Measurements from ENCODE around the gene HSPA12B.

The HSPA12B gene

DNA sequence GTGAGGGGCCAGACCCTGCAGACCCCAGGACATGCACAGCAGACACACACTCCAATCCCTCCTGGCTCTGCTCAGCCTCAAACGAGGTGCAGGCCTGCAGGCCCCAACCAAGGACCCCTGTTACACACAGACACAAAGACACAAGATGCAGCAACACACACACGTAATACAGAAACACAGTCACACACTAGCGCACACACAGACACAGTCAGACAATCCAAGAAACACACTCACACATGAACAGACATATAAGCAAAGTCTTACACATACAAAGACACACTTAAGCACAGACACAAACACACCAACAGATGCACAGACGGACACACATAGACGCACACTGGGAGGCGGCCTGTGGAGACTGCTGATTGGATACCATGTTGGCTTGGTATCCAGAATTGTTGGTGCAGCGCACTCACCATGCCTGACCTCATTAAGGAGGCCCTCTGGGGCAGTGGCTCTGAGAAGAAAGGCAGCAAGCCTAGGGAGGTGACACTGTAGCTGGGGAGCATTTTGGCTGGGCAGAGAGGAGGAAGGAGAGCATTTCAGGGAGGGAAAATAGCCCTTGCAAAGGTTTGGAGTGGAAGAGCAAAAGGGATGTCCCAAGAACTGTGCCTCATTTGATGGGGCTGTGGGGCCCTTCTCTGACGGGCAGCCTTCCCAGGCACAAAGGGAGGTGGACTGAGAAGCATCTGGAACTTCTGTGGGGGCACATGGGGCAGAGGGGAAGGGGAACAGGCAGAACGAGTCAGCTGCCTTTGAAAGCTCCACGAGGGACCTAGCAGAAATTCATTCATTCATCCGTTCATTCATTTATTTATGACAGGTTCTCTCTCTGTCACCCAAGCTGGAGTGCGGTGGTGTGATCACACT lies 1.4 kb upstream of the HSPA12B start:
- Histone ChIP-seq H3K27me3 (ENCODE audit: insufficient read depth, low read length) (peaks cover 43% of the 10 kb centered on the region), H3K4me1 (ENCODE audit: insufficient read depth, low read length) (no peaks in the 10 kb centered on the region; the same call in 1 of the 2 replicates), H3K27ac (ENCODE audit: low read depth, low read length) (no peak overlapping the region), H3K36me3 (ENCODE audit: insufficient read depth, low read length) (no peaks in the 10 kb centered on the region), H3K4me3 (ENCODE audit: low read length) (no peak overlapping the region), H3K9me3 (ENCODE audit: insufficient read depth, low read depth, low read length) (no peaks in the 10 kb centered on the region), H3K9ac (ENCODE audit: low read depth, low read length) (no peak overlapping the region)
- WGBS = 88% methylated on average over 12 of the region's 12 CpGs

DNA sequence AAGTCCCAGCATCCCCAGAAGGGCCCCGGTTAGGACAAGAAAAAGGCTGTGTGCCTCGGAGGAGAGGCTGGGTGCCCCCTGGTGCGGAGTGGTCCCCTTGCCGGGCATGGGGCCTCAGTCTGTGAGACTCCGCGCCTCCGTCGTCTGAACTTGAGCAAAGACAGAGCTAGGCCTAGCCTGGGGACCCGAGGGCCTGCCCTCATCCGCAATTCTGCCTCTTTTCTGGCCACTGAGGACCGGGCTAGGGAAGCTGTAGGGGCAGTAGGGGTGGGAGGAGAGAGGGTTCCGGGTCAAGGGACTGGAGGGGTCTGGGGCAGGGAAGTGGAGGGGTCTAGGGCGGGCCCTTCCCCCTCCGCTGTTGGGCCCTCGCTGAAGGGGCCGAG lies 550 bp upstream of the HSPA12B start:
- no peak overlapping the region for H3K4me3 ChIP-seq (ENCODE audit: low read length)
- WGBS = 64% methylated on average over 16 of the region's 16 CpGs
- peaks cover 42% of the 10 kb centered on the region for H3K27me3 ChIP-seq (ENCODE audit: insufficient read depth, low read length)
- no peak overlapping the region for H3K27ac ChIP-seq (ENCODE audit: low read depth, low read length)
- no peaks in the 10 kb centered on the region; the same call in 1 of the 2 replicates for H3K4me1 ChIP-seq (ENCODE audit: insufficient read depth, low read length)
- no peaks in the 10 kb centered on the region for H3K36me3 ChIP-seq (ENCODE audit: insufficient read depth, low read length)
- H3K9me3 ChIP-seq (ENCODE audit: insufficient read depth, low read depth, low read length) = no peaks in the 10 kb centered on the region
- no peak overlapping the region for H3K9ac ChIP-seq (ENCODE audit: low read depth, low read length)

DNA sequence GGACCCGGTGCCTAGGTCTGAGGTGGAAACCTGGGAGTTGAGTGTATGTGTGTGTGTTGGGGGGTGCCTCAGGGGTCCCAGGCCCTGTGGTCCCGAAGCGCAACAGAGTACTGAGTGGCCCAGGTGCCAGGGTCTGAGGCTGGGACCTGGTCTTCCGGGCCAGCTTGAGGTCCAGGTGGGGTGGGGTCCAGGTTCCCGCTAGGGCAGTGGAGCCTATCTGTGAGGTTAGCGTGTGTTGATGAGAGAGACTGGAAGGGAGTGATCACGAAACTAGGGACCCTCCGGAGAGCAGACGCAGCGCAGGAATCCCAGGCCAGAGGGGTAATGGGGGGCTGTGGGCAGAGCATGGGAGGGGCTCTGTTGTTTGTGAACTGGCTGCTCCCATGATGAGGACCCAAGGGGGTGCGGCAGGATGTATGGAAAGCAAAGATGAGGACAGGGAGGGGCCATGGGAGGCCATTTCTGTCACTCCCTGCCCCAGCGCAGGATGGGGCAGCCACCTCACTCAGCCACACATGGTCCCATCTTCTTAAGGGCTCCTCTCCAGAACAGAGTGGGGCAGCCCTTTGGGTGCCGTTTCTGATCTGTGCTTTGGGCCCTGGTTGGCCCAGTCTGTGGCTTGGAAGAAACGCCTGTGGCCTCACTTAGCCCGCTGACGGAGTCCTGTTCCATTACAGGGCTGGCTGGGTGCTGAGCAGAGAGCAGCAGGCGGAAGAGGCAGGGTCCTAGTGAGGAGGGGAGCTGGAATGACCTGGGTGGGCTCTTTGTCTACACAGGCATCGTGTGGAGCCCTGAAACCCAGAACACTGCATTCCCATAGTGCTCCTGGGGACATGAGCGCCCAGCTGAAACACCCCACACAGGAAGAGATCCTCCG lies 872 bp downstream of the HSPA12B start:
- Histone ChIP-seq H3K27ac (ENCODE audit: low read depth, low read length) (no peak overlapping the region), H3K9me3 (ENCODE audit: insufficient read depth, low read depth, low read length) (no peaks in the 10 kb centered on the region), H3K4me1 (ENCODE audit: insufficient read depth, low read length) (no peaks in the 10 kb centered on the region; the same call in 1 of the 2 replicates), H3K9ac (ENCODE audit: low read depth, low read length) (peak overlapping the region; percentile 55), H3K27me3 (ENCODE audit: insufficient read depth, low read length) (peaks cover 31% of the 10 kb centered on the region), H3K4me3 (ENCODE audit: low read length) (peak overlapping the region; percentile 49), H3K36me3 (ENCODE audit: insufficient read depth, low read length) (no peaks in the 10 kb centered on the region)
- WGBS = 93% methylated on average over 20 of the region's 20 CpGs

DNA sequence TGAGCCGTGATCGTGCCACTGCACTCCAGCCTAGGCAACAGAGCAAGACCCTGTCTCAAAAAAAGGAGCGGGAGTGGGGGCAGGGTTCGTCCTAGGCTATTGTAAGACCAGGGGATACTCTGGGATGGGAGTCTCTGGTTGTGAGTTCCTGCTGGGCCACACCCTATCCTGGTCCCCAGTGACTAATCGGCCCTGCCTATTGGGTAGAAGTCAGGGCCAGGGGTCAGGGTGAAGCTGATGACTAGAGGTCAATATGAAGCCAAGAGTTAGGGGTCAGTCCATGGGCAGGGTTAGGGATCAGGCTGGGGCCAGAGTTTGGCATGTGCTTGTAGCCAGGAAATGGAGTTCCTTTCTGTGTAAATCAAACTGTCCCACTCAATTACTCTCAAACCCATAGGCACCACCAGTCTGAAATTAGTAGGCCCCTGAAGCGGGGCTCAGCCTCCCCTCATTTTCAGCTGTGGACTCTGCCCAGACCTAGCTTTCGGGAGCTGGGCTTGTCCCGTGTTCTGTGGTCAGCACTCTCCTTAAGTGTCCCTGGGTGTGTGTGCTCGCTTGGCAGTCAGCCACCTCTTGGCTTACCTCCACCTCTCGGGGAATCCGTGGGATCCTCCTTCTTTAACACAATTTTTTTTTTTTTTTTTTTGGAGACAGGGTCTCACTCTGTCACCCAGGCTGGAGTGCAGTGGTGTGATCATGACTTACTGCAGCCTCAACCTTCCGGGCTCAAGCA lies 1.8 kb downstream of the HSPA12B start:
- Histone ChIP-seq H3K4me1 (ENCODE audit: insufficient read depth, low read length) (peaks cover 2% of the 10 kb centered on the region; the same call in 1 of the 2 replicates), H3K27me3 (ENCODE audit: insufficient read depth, low read length) (peaks cover 28% of the 10 kb centered on the region), H3K27ac (ENCODE audit: low read depth, low read length) (no peak overlapping the region), H3K4me3 (ENCODE audit: low read length) (no peak overlapping the region), H3K9me3 (ENCODE audit: insufficient read depth, low read depth, low read length) (no peaks in the 10 kb centered on the region), H3K36me3 (ENCODE audit: insufficient read depth, low read length) (no peaks in the 10 kb centered on the region), H3K9ac (ENCODE audit: low read depth, low read length) (no peak overlapping the region)
- 80% methylated on average over 12 of the region's 12 CpGs for WGBS

DNA sequence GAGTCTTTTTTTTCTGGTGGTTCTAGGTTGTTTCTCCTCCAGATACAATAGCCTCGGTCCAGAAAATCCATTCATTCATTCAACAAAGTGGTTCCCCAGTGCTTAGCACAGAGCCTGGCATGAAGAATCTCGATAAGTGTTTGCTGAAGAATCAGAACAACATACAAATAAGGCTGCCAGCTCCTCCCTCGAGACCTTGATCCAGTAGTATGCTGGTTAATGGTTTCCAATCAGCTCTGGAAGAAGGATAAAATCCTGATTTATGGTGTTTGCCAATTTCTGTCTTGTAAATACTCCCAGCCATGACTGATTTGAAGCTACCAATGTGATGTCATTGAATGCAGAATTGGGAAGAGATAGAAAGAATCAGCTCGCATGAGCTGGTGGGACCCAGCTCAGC lies 3.3 kb downstream of the HSPA12B start:
- no peak overlapping the region for H3K4me3 ChIP-seq (ENCODE audit: low read length)
- peaks cover 28% of the 10 kb centered on the region for H3K27me3 ChIP-seq (ENCODE audit: insufficient read depth, low read length)
- 92% methylated on average over 4 of the region's 4 CpGs for WGBS

DNA sequence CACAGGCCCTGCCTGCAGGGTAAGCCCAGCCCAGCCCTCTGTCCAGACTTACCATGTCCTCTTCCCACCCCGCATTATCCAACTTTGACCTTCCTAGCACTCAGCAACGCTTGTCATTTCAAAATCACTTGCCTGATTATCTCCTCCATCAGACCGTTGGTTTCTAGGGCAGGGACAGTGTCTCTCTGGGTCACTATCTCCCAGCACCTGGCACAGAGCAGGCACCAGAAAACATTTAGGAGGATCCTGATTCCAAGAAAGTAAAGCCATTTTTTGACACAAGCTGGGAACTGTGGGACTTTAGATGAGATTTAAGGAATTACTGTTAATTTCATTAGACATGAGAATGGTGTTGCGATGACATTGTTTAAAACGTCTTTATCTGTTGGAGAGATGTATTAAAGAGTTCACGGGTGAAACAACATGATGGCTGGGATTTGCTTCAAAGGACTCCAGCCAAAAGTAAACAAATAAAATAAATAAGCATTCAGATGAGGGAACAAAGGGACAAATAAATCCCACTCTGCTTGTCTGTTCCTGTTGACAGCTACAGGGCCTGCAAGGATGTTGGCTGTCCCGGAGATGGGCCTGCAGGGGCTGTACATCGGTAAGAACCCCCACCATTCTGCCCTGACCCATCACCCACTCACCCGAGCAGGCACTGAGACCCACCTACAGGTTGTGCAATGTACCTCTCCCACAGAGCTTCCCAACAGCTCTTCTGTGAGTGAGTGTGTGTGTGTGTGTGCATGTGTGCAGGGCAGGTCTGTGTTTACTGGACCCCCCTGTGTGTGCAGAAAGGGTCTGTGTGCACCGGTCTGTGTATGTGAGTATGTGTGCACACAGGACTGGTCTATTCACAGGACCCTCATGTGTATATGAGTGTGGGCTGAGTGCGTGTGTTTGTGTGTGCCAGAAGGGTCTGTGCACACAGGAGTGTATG lies 5.9 kb downstream of the HSPA12B start:
- H3K27ac ChIP-seq (ENCODE audit: low read depth, low read length) = no peak overlapping the region
- peaks cover 10% of the 10 kb centered on the region; the same call in 1 of the 2 replicates for H3K4me1 ChIP-seq (ENCODE audit: insufficient read depth, low read length)
- H3K27me3 ChIP-seq (ENCODE audit: insufficient read depth, low read length) = peaks cover 5% of the 10 kb centered on the region
- 89% methylated on average over 10 of the region's 11 CpGs for WGBS
- H3K9ac ChIP-seq (ENCODE audit: low read depth, low read length) = no peak overlapping the region
- no peak overlapping the region for H3K4me3 ChIP-seq (ENCODE audit: low read length)
- no peaks in the 10 kb centered on the region for H3K36me3 ChIP-seq (ENCODE audit: insufficient read depth, low read length)
- H3K9me3 ChIP-seq (ENCODE audit: insufficient read depth, low read depth, low read length) = no peaks in the 10 kb centered on the region

More for the DNA sequence above, 3.3 kb downstream of the HSPA12B start:
- Histone ChIP-seq H3K9me3 (ENCODE audit: insufficient read depth, low read depth, low read length) (no peaks in the 10 kb centered on the region), H3K9ac (ENCODE audit: low read depth, low read length) (no peak overlapping the region), H3K4me1 (ENCODE audit: insufficient read depth, low read length) (peaks cover 10% of the 10 kb centered on the region), H3K27ac (ENCODE audit: low read depth, low read length) (no peak overlapping the region), H3K36me3 (ENCODE audit: insufficient read depth, low read length) (no peaks in the 10 kb centered on the region)

DNA sequence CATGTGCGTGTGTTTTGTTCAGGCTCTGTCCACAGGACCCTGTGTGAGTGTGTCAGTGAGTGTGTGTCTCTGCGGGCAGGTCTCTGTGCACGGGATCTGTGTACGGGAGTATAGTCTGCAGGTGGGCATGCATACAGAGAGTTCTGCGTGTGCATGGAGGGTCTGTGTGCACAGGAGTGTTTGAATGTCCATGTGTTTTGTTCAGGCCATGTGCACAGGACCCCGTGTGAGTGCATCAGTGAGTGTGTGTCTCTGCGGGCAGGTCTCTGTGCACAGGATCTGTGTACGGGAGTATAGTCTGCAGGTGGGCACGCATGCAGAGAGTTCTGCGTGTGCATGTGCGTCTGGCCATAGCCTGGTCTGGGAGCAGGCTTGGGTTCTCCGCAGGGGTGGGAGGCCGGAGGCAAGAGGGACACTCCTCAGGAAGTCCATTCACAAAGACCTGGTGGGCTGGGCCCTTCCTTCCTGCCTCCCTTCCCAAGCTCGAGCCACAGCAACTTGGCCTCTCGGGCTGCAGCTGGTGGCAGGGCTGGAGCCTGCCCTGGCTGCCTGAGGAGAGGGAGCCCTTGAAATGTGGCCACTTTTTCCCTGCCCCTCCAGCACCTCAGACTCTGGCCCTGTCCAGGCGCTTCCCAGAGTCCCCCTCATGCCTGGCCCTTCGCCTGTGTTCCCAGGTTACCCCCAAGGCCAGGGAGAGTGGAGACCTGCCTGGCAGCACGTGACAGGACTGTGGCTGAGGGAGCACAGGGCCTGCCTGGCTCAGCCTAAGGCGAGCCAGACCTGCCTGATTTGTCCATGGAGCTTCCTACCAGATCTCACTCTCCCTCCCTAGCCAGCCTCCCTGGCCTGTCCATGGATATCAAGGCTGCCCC lies 6.8 kb downstream of the HSPA12B start:
- Histone ChIP-seq H3K36me3 (ENCODE audit: insufficient read depth, low read length) (no peaks in the 10 kb centered on the region), H3K4me3 (ENCODE audit: low read length) (no peak overlapping the region), H3K9ac (ENCODE audit: low read depth, low read length) (no peak overlapping the region), H3K4me1 (ENCODE audit: insufficient read depth, low read length) (peaks cover 10% of the 10 kb centered on the region; the same call in 1 of the 2 replicates), H3K9me3 (ENCODE audit: insufficient read depth, low read depth, low read length) (no peaks in the 10 kb centered on the region), H3K27ac (ENCODE audit: low read depth, low read length) (no peak overlapping the region), H3K27me3 (ENCODE audit: insufficient read depth, low read length) (peaks cover under 1% of the 10 kb centered on the region)
- 74% methylated on average over 19 of the region's 19 CpGs for WGBS

DNA sequence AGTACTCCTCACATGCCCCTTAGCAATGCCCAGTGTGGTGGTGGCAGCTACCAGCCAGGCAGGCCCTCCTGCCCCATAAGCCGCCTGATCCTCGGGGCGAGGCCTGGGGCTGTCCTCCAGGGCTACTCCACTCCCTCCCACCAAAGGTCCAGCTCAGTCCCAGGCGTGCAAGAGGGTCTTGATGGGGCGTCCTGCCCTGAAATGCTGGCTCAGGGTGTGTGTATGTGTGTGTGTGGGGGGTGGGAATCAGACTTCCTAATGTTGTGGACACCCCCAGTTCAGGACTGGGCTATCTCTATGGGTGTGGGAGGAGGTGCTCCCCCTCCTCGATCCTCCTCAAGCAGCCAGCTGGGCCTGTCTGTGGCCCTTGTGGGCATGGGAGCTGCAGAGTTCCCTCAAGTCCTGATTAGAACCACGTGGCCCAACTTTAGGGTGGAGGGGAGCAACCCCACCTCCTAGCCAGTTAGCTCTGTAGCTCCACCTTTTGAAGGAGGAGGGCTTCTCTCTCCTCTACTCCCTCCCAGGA lies 7.5 kb downstream of the HSPA12B start:
- Histone ChIP-seq H3K4me1 (ENCODE audit: insufficient read depth, low read length) (peaks cover 10% of the 10 kb centered on the region), H3K27me3 (ENCODE audit: insufficient read depth, low read length) (peaks cover 4% of the 10 kb centered on the region; the same call in 1 of the 2 replicates), H3K9me3 (ENCODE audit: insufficient read depth, low read depth, low read length) (no peaks in the 10 kb centered on the region), H3K9ac (ENCODE audit: low read depth, low read length) (no peak overlapping the region), H3K4me3 (ENCODE audit: low read length) (no peak overlapping the region), H3K27ac (ENCODE audit: low read depth, low read length) (no peak overlapping the region), H3K36me3 (ENCODE audit: insufficient read depth, low read length) (no peaks in the 10 kb centered on the region)
- WGBS = 81% methylated on average over 7 of the region's 7 CpGs

DNA sequence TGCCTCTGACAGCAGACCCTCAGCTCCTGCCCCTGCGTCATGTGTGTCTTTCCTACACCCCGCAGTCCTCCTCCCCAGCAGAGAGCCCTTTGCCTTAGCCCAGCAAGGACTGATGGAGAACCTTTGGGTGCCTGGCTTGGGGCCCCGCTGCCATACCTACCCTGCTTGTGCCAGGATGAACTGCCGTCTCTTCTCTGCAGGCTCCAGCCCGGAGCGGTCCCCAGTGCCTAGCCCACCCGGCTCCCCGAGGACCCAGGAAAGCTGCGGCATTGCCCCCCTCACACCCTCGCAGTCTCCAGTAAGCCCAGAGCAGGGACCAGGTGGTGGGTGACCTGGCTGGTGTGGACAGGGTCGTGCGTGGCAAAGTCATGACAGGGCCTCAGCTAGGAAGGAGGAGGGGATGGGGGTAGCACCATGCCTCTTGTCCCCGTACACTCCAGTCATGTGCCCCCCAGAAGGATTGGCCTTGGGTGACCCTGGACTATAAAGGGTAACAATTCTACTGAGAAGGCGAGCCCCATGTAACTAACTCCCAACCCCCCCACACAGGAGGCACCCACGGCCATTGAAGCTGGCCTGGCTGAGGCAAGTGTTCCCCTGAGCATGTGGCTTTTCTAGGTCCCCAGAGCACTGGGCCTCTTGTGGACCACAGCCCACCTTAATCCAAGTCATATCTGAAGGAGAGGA lies 8.3 kb downstream of the HSPA12B start:
- 92% methylated on average over 15 of the region's 15 CpGs for WGBS
- no peak overlapping the region for H3K4me3 ChIP-seq (ENCODE audit: low read length)
- peaks cover 4% of the 10 kb centered on the region; the same call in 1 of the 2 replicates for H3K27me3 ChIP-seq (ENCODE audit: insufficient read depth, low read length)
- H3K9me3 ChIP-seq (ENCODE audit: insufficient read depth, low read depth, low read length) = no peaks in the 10 kb centered on the region
- H3K36me3 ChIP-seq (ENCODE audit: insufficient read depth, low read length) = no peaks in the 10 kb centered on the region
- H3K9ac ChIP-seq (ENCODE audit: low read depth, low read length) = no peak overlapping the region
- H3K27ac ChIP-seq (ENCODE audit: low read depth, low read length) = no peak overlapping the region
- peaks cover 10% of the 10 kb centered on the region for H3K4me1 ChIP-seq (ENCODE audit: insufficient read depth, low read length)

All from HUES64 (cell line).